HG02763 (cell line): ENCODE measurements around the gene NLRP12.
"Not testable (repeated sequence)": the region's sequence is repeated elsewhere in the genome, so short reads cannot be mapped to it uniquely, and the experiment has no call there.

Source experiments
- ATAC-seq: cut with Tn5 transposase; IDR thresholded peaks from one replicate; pipeline ENCODE4 v1.9.1; 2021; ENCODE audit warnings: mild to moderate bottlenecking, moderate library complexity; ENCODE audit not compliant: unreplicated experiment

Gene NLRP12

DNA sequence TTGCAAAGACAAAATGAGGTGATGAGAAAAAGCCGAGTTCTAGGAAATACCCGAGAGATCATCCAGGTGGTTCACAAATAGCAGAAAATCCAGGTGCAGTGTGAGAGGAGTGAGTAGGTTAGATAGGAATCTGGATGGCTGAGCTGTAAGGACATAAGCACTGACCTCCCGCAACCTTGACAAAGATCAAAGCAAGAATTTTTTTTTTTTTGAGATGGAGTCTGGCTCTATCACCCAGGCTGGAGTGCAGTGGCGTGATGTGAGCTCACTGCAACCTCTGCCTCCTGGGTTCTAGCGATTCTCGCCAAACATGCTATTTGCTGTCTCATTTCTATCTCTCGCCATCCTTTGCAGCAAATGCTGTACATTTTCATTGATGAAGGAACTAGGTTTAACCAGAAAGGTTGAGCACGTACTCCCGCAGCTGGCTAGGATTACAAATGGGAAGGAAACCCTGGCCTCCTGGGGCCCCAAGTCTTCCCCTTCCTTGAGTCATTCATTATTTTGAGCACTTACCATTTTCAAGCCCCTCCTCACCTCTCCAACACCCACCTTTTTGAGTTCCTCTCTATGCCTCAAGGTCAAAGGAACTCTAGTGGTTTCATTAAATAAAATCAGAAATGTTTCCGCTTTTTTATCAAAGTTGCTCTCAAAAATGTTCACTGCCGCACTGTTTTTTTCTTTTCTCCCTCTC lies 38.8 kb downstream of the NLRP12 start:
- no peak for ATAC-seq

DNA sequence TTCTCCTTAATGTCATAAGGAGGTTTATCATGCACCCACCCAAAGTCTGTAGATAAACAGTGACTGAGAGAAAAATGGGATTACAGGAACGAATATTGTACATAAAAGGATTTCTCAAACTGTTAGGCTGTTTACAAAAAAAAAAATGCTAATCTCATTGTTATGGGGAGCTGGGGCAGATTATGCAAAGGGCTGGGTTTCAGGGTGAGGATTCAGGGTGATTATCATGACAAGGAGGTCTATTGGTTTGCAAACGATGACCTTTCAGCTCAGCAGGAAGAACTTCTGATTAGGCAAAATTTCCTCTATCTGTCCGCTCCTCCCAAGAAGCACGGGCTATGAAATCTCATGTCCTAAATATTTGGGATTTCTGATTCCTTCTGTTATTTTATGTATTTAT lies 41.4 kb downstream of the NLRP12 start:
- no peak for ATAC-seq

DNA sequence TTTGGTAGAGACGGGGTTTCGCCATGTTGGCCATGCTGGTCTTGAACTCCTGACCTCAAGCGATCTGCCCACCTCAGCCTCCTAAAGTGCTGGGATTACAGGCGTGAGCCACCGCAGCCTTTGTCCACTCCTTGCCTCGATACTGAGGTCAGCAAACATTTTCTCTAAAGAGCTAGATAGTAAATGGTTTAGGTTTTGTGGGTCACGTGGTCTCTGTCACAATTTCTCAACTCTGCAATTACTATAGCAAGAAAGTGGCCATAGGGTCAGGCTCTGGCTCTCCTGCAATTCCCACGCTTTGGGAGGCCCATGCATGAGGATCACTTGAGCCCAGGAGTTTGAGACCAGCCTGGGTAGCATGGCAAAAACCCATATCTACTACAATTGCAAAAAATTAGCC lies 42.8 kb downstream of the NLRP12 start:
- not testable (repeated sequence) for ATAC-seq

DNA sequence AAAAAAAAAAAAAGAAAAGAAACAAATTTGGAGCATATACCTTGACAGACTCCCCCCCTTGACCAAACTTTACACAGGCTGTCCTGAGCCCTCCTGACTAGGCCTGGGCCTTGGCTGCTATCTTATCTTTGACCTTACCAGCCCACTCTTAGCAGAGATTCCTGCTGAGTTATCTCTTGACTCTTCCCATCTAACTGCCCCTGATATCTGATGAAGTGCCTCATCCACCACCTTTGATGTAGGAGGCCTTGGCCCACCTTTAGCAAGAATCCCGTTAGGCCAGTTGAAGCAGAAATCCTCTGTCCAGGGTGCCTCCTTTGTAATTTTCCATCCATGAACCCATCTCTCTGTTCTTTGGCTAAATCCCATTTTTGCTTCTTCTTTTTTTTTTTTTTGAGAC lies 43.6 kb downstream of the NLRP12 start:
- no peak for ATAC-seq

GRCh38 chr19:53775524-53775923 lies 48.6 kb downstream of the NLRP12 start:
- ATAC-seq: no peak

DNA sequence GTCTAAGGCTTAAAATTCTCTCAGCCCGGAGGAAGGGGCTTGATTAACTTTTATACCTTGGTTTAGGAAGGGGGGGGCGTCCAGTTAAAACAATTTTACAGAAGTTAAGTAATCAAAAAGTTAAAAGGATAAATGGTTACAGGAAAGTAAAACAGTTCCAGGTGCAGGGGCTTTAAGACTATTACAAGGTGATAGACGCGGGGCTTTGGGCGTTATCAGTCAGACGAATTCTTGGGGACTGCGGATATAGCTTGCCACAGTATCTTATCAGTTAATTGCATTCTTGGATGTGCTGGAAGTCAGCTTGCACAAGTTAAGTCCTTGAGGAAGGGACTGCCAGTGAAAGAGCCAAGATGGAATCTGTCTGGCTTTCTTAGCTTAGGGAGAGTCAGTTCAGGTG lies 49.6 kb downstream of the NLRP12 start:
- not testable (repeated sequence) for ATAC-seq

DNA sequence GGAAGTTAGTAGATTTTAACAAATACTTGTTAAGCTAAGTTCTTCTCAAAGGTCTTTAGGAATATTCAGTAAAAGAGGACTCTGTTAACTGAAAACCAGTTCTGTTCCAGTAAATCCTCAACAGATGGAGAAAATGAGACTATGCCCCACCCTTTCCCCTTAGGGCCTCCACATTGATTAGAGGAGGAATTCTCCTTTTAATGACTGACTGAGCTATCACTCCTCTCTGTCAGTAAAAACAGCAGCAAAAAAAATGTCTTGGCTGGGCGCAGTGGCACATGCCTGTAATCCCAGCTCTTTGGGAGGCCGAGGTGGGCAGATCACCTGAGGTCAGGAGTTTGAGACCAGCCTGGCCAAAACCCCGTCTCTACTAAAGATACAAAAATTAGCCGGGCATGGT lies 50.1 kb downstream of the NLRP12 start:
- ATAC-seq: no peak

DNA sequence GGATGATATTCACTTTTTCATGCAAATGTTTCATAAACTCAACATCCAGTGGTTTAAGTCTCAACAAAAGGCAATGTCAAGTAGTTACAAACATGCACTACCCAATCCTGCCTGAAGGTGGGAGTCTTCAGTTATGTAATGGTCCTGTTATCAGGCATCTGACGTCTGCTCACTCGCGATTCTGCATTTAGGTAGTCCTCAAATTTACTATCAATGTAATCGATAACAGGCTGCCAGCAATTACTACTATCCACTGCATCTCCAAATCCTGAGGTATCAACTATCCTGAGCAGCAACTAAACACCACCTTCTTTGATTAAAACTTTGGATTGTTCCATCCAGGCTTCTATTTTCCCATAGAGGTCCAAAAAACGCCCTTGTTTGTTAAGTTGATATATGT lies 51.2 kb downstream of the NLRP12 start:
- no peak for ATAC-seq

- ATAC-seq: no peak
Observed at GRCh38 chr19:53771144-53771543, 53.0 kb downstream of the NLRP12 start.

DNA sequence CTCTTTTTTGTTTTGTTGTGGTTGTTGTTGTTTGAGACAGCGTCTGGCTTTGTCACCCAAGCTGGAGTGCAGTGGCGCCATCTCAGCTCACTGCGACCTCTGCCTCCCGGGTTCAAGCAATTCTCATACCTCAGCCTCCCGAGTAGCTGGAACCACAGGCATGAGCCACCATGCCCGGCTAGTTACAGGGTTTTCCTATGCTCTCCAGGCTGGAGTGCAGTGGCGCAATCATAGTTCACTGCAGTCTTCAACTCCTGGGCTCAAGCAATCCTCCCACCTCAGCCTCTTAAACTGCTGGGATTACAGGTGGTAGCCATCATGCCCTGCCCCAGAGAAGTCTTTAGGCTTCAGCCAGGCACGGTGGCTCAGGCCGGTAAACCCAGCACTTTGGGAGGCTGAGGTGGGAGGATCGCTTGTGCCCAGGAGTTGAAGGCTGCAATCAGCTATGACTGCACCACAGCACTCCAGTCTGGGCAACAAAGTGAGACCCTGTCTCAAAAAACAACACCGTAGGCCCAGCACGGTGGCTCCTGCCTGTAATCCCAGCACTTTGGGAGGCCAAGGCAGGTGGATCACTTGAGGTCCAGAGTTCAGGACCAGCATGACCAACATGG lies 54.3 kb downstream of the NLRP12 start:
- not testable (repeated sequence) for ATAC-seq

- ATAC-seq: no peak
Observed at GRCh38 chr19:53768401-53768800, 55.7 kb downstream of the NLRP12 start.

- not testable (repeated sequence) for ATAC-seq
Observed at GRCh38 chr19:53758991-53759390, 65.1 kb downstream of the NLRP12 start.
